C1 segment of cervical spinal cord (tissue), 14 donors: ENCODE data around the gene SAG.

ENCODE experiments used
- DNase-seq, 14 donors: peaks; one replicate each; lab custom pipeline; 2025; lab: John Stamatoyannopoulos, UW

SAG gene

GRCh38 chr2:233379034-233379433 lies 71.4 kb downstream of the SAG start:
- no peak for DNase-seq

DNA sequence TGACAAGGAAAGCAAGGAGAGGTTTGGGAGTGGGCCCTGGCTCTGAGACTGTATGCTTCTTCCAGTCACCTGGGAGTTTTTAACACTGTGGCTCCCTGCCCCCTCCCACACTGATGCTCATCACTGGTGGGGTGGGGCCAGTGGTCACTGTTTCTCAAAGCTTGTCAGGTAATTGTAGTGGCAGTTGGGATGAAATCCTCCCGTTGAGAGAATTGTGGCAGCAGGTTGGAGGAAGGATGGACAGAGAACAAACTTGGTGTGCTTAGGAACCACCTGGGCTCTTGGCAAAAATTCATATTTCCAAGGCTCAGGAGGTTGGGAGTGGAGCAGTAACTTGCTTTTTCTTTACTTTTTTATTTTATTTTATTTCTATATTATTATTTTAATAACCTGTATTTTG lies 71.8 kb downstream of the SAG start:
- DNase-seq = peak in 1 of 14 donors; percentile 73

- peak in 1 of 14 donors; percentile 67 for DNase-seq
These were observed 72.7 kb downstream of the SAG start for GRCh38 chr2:233380132-233380895.

DNA sequence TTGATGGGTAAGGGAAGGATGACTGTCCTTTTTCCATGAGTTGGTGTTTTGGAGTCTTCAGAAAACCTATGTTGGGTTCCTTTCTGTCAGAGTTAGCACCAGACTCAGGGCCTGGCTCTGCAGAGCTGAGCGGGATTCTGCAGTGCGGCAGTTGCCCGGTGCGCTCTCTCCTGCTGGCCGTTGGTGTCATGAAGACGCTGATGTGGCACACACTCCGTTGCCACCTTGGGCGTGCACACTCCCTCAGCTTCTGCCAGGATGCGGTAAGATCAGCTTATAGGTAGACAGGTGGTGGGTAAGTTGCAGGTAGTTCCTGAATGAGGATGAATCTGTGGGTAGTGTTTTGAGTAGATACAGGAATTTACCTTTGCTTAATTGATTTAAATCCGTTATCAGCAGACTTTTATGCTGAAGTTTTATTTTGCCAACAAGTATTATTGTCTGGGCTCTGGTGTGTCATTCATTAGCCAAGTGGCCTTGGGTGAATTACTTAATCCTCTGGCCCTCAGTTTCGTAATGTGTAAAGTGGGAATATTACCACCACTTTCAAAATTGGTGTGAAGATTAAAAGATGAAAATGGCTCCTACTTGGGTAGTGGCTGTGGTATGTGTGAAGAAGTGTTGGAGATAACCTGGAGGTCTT lies 73.5 kb downstream of the SAG start:
- peak in 1 of 14 donors; percentile 70 for DNase-seq

DNA sequence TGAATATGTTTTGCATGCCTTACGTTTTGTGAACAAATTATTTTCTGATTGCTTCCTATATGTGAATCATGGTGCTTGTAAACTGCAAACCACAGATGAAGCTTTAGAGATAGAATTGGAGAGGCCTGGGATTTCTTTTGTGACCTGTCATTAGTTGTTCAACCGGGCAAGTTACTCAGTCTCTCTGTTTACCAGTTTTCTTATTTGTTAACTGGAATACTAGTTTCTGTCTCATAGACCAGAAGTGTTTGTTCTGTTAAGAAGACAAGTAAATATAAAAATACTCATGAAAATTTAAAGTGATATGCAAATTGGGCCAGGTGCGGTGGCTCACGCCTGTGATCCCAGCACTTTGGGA lies 74.0 kb downstream of the SAG start:
- no peak for DNase-seq

DNA sequence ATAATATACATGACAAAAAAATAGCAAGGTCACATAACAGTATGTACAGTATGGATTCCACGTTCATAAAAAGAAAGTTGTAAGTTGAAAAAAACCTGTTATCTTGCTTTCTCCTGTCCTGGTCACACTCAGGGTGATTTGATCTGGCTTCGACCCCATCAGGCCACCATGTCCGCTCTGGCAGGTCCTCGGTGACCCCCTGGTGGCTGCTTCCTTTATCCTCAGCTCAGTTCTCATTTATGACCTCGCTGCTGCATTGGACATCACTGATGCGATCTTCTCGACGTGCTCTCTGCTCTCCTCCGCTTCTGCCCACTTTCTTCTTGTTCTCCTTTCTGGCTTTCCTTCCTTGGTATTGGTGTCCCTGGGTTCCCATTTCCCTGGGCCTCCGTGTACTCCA lies 76.4 kb downstream of the SAG start:
- DNase-seq = no peak

DNA sequence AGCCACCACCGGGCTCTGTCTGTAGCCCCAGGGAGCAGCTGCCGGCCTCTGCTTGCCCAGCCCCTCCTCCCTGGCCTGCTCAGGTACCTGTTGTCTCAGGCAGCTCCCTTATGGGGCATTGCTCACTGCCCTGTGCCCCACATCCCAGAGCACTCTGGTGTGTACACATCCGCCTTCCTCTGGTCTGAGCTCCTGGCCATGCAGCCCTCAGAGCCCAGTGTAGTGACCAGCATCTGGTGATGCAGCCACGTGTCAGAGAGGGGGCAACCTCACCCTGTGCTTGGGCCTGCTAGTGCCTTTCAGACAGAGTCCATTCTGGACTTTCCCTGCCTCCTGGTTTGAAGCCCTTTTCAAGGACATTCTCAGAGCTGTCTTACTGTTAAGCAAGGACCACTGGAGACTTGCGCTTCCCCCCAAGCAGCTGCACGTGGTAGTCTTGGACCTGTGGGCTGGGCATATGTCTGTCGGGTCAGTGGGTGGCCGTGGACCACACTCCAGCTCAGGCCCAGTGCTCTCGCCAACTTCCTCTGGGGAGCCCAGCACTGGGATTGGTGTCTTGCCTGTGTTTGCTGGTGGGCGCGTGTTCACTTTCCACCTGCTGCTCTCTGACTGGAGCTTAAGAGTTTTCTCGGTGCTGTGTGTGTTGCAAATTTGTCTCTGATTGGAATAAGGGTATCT lies 77.3 kb downstream of the SAG start:
- peak in 2 of 14 donors; percentile 10 to 15 for DNase-seq

- DNase-seq = no peak
These were observed 78.0 kb downstream of the SAG start for GRCh38 chr2:233385489-233386044.

GRCh38 chr2:233386382-233387041 lies 78.9 kb downstream of the SAG start:
- DNase-seq = peak in 2 of 14 donors; percentile 7 to 43

GRCh38 chr2:233387225-233387624 lies 79.6 kb downstream of the SAG start:
- DNase-seq = peak in 2 of 14 donors; percentile 44 to 60

GRCh38 chr2:233387667-233388528 lies 80.3 kb downstream of the SAG start:
- peak in 13 of 14 donors; percentile 29 to 88 (median 73) for DNase-seq

DNA sequence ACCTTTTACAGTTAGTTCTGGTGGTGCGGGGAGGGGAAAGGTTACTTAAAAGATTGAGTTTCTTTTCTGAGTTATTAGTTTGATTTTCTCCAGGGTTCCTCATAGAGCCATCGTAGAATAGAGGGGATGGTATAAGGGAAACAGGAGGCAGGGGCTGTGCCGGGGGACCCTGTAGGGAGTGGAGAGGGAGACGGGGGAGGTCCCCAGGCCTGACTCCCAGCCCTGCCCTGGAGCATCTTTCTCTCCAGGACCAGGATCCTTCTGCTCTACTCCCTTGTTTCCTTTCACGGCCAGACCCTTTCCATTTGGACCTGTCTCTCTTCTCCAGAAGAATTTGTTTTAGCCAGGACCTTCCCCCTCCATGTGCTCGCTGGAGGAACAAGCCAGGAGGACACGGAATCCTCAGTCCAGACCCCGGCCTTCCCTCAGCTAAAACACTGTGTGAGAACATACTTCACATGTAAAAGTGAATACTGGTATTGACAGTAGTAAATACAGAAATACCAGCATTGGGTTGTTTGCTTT lies 82.0 kb downstream of the SAG start:
- no peak for DNase-seq

- peak in 1 of 14 donors; percentile 75 for DNase-seq
These were observed 88.1 kb downstream of the SAG start for GRCh38 chr2:233395687-233396086.
